NCI-H1436 (cell line): ENCODE results near the gene IP6K2.
"Not testable (repeated sequence)": the region's sequence is repeated elsewhere in the genome, so short reads cannot be mapped to it uniquely, and the experiment has no call there.

Experiments used
- DNase-seq: peaks from one replicate; lab custom pipeline; 2025; lab: John Stamatoyannopoulos, UW

IP6K2 gene

DNA sequence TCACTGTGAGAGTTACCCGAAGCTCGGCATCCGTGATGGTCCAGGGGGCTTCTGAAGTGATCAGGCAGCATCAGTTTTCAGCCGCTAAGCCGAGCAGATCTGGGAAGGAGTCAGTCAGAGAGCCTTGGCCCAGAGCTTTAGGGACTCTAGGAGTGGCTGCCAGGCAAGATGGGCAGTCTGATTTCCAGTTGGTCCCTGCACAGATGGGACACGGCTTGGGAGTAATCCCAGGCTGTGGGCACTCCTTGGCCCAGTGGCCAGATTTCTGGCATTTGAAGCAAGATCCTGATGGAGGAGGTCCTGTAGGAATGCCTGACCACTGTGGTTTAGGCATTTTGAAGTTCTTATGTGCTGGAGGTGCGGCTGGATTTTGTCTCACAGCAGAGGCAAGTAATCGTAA, 10.5 kb upstream of the IP6K2 start:
- DNase-seq = no peak

DNA sequence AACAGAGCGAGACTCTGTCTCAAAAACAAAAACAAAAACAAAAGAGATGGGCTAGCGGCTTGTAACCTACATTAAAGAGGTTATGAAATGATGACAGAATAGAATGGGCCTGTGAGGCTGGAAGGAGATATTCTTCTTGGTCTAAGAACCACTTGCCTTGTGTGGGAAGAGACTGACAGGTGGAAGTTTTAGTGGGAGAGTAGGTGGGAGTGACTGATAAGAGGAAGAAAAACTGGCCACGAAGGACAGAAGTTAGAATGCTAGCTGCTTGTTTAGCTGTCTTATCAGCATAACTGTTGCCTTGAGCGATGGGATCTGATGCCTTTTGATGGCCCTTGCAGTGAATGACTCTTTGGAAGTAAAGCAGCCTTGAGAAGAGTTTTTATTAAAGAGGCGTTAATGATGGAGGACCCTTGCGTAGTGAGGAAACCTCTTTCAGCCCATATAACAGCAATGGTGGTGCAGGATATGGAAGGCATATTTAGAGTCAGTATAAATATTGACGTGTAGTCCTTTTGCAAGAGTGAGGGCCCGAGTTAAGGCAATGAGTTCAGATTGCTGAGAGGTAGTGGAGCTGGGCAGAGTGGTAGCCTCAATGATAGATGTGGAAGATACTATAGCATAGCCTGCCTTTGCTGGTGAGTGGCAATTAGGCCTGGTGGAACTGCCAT, 8.3 kb upstream of the IP6K2 start:
- DNase-seq = not testable (repeated sequence)

DNA sequence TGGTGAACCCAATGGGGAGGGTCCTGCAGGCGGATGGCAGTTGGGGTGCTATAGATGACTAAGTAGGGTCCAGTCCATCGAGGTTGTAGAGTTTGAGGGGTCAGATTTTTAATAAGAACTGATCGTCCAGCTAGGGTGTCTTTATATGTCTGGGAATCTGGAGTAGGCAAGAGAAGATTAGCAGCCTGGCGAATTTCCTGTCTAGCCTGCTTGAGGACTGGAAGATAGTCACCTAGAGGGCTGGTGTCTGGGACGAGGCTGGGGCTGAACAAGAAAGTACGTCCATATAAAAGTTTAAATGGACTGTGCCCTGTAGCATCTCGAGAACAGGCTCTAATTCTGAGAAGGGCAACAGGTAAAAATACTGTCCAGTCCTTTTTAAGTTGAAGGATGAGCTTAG, 6.7 kb upstream of the IP6K2 start:
- DNase-seq = no peak

DNA sequence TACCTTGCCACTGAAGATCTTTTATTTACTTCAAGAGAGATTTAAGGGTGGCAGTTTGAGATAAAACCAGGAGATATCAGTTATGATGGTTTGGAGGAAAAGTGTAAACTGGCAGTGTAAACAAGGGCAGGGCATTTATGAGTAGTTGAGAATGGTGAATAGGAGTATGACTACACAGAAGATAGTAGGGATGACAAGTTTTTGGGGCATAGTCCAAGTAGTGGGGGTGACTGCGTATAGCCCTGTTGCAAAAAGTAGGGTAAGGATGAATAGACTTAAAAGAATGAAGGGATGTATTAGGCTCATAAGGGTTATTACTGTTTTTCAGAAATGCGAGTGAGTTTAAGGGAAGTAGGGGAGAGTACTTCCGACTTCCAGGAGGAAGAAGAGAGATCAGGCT, 6.3 kb upstream of the IP6K2 start:
- not testable (repeated sequence) for DNase-seq

DNA sequence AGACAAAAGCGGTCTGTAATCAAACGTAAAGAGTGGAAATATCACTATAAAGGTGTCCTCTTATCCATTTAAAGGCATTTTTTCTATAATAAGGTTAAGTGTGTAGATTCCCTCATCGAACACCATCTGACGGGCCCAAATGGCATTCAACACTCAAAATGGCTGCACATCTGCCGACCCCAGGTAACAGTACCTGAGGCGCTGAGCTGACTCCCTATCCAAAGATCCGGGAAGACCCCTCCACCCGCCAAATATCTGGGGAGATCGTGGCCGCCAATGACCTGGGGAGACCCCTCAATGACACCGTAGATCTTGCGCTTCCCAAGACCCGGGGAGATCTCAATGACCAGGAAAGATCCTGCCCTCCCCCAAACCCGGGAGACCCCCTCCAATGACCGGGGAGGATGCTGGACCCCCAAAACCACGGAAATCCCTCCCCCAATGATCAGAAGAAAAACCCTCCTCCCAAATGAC, 476 bp downstream of the IP6K2 start:
- DNase-seq = no peak

DNA sequence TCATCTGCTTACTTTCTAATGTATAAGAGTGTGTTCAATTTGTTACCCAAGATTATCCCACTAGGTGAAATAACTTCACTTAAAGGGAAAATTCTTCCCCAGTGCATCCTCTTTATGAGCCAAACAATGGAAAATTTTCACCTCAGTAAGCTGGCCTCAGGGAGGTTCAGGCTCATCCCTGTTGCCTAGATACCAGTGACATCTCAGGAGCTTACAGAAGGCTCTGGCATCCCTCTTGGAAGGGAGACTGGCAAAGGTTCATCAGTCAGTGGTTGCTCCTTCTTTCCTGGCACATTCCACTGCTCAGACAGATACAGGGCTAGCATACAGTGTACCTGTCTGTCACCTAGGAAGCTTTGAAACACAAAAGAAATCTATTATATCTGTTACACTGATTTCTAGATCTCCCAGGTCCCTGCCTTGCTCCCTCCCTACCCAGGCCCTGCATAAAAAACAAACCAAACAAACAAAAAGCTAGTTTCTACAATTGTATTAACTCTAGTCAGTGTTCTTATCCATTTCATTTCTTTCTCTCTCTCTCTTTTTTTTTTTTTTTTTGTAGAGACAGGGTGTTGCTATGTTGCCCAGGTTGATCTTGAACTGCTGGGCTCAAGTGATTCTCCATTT, 1.7 kb downstream of the IP6K2 start:
- no peak for DNase-seq

DNA sequence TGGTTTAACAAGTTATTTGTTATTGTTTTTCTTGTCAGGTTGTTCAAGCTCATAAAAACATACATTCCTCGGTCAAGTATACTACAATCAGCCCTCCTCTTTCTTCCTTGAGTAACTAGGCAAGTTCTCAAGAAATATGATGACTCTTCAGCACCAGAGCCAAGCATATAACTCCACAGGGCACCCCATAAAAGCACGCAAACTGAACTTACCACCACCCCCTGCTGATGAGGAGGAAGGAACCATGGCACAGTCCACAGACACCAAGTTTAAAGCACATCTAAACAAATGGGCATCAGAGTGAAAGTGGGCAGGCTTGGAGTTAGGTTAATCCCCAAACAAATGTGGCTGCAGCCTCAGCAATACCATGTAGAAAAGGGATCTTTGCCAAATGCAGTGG, 5.3 kb downstream of the IP6K2 start:
- DNase-seq = no peak

DNA sequence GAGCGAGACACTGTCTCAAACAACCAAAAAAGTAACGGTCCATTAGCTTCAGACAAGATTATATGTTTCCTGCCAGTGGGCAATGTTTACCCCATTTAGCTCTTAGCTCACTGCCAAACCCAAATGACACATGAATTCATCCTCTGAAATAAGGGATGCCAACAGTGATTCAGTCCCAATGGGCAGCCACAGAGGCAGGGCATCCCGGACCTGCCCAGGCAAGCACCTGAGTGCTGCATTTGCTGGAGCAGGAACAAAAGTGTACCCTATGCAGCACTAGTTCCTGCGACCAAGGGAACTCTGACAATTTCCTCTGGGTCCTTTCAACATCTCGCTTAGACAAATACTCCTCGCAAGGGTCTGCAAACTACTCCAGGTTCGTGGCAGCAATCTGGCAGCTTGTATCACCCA, 8.0 kb downstream of the IP6K2 start:
- DNase-seq = no peak

DNA sequence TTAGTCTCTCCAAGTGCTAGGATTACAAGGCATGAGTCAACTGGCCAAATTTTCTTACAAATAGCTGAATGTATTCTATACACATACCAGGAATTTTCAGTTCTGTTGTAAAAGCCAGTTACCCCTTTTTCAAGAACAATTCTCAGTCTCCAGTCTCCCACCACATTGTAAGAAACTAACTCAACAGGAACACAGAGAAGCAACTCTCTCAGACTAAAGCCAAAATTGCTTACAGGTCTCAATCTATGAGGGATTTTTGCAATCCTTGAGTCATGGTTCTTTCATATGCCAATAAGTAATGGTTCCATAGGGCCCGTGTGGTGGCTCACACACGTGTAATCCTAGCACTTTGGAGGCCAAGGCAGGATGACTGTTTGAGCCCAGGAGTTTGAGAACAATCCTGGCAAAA, 8.5 kb downstream of the IP6K2 start:
- DNase-seq = no peak

DNA sequence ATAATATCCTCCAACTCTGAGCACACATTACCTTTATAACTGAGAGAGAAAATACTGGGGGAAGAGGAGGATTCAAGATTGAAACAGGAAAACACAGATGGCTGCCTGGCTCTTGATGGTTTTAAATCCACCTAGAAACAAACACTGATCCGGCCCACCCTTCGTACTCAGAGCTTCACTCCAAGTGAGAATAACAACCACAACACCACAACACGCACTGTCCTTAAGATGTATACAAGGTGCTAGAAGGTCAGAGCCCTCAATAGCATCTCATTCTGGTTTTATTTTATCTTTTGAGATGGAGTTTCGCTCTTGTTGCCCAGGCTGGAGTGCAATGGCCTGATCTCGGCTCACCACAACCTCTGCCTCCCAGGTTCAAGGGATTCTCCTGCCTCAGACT, 9.9 kb downstream of the IP6K2 start:
- no peak for DNase-seq

DNA sequence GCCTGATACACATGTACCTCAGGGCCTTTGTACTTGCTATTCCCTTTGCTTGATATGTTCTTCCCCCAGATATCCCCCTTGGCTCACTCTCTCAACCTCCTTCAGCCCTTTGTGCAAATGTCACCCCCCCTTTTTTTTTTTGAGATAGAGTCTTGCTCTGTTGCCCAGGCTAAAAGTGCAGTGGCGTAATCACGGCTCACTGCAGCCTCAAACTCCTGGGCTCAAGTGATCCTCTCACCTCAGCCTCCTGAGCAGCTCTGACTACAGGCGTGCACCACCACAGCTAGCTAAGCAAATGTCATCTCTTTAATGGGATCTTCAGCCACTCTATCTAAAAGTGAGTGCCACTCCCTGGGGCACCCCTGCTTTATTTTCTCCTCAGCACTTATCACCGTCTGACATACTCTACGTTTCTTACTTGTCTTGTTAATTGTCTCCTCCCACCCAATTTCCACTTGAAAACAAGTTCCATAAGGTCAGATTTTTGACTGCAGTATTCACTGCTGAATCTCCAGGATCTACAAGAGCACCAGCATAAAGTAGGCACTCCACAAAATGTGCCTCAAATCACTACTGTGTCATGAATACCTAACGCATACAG, 14.6 kb downstream of the IP6K2 start:
- DNase-seq = no peak

DNA sequence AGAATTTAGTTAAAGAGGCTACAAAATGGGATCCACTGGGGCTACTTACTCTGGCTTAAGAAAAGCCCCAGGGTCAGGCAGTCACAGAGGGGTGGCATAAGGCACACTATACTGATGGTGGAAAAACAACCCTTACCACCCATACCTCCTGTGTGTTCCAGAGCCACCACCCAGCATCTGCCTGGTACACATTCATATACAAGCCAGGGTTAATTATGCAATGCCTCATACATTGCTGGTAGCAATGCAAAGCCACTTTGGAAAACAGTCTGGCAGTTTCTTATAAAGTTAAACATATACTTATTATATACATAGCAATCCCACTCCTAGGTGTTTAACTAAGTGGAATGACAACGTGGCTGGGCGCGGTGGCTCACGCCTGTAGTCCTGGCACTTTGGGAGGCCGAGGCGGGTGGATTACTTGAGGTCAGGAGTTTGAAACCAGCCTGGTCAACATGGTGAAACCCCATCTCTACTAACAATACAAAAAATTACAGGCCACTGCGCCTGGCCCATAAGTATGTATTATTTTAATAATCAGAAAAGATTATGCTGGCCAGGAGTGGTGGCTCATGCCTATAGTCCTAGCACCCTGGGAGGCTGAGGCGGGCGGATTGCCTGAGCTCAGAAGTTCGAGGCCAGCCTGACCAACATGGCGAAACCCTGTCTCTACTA, 16.2 kb downstream of the IP6K2 start:
- DNase-seq = no peak

DNA sequence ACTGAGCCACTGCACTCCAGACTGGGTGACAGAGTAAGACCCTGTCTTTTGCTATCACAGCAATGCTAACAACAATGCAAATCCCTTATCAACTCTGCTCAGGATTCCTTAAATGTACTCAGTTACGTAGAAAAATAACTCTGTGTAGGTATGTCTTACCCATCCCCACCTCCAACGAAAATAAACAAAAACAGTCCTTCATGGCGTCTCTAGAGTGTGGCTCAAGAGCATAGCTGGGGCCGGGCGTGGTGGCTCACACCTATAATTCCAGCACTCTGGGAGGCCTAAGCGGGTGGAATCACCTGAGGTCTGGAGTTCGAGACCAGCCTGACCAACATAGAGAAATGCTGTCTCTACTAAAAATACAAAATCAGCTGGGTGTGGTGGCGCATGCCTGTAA, 18.1 kb downstream of the IP6K2 start:
- DNase-seq = no peak

DNA sequence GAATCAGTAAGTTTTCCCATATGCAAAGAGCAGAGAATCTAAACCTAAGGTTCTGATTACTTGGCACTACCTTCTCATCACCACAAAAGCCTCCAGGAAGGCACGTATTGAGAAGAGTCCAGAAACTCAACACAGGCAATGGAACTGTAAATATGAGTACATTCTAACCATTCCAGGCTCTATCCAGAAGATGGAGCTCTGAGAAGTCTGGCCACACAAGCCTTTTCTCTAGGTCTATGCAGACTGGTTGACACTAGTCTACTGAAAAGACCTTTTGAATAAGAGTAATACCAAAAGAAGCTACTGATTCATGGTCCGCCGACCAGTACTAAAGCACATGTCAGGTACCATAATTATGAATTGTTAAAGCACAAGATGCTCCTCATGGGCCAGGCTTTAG, 19.1 kb downstream of the IP6K2 start:
- no peak for DNase-seq

DNA sequence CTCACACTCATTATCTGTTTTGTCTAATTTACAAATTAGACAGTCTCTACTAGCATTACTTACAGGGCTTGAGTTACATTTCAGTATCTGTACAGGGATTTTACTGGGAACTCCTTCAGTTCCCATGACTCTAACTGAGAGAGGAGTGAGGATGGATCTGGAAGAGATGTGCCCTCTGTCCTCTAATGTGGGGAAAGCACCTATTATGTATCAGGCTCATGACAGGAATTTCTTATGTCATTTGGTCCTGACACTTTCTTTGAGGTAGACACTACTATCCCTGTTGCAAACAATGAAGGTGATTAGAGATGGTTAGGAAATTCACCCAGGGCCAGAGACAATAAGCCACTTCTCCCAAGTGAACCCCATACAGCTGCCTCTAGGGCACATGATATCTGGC, 20.4 kb downstream of the IP6K2 start:
- DNase-seq = no peak

DNA sequence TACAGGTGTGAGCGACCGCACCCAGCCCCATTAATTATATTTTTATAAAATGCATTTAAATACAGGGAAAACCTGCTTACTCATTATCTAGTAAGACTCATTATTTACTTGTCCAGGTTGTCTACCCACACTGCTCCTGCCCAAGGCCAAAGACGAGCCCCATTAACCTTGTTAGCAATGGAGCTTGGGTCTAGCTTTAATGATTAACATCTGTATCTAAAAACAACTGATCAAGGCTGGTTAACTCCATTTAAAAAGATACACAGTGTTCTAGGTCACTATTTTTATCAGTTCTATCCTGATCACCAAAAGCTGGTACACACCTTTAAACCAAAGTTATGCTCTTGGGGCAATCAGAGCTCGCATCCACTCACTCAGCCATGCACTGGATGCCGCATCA, 20.9 kb downstream of the IP6K2 start:
- DNase-seq = no peak

DNA sequence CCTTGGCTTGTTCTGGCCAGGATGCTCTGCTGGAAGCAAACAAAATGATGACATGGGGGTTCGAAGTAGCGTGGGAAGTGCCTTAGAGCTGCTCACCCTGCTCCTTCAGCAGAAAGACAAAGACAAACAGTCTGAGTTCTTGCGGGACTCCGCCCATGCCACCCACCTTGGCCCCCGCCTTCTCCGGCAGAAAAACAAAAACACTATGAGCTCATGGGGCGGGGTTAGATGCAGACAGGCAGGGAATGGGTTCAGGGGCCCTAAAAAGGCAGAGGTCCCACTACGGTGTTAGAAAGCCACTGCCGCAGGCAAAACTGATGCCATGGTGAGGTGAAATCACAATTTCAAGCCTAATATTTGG, 21.6 kb downstream of the IP6K2 start:
- DNase-seq = no peak

DNA sequence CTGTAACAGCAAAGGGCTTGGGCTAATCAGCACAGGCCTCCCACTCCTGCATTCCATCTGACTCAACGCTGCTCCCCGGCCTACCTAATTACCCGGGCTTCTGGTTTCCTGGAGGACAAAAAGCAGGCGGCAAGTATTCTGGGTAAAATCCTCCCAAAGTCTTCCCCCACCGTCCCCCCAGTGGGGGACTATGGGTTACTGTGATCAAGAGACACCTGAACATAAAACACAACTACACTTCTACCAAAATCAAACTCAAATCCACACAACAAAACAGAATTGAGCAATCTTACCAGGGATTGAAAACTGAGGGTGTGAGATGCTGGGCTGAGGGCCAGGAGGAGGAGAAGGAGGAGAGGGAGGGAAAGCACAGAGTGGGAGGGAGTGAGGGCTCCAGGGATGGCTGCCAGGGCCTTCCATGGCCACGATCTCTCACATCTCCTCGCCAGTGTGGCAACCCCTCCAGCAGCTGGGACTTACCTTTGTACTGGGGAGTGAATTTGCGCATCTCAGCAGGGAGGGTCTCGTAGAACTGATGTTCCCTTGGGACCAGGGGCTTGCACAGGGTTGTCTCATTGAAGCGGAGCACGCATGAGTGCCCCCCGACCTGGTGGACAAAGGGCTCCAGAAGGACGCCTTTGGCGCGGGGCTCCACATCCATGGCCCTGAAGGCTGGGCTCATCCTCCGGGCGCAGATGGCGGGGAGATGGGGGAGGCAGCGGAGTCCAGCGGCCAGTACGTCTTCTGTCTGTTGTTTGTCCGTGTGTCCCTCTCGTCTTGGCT, 22.2 kb downstream of the IP6K2 start:
- no peak for DNase-seq

DNA sequence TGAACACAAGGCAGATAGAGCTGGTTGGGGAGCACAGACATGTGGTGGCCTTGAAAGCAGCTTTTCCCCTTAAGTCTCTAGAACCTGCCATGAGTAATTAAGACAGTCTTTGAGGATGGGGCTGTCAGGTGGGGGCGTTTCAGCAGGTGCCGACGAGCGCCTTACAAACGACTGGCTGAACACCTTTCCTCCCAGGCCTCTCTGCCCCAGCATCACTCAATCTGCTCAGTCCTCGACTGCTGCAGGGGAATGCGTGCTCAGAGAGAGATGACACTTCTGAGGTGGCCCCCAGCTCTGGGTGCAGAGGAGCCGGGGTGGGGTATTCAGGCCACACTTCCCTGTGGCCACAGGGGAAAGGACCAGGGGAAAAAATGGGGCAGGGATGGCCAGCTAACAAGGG, 23.2 kb downstream of the IP6K2 start:
- DNase-seq = no peak

DNA sequence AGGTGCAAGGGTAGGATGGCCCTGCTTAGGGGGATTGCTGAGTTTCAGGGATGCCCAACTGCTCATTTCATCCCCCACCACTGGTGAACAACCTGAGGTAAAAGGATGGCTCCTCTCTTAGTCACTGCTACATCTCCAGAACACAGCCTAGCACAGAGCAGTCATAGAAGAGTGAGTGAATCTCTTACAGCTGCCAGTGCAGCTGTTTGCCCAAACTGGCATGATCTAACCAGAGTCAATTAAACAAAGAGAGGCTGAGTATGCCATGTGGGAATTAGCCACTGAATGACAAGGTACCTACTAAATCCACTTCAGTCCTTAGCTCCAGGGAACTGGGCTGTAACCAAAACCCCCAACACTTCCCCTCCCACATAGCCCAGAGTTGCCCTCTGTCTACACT, 24.5 kb downstream of the IP6K2 start:
- no peak for DNase-seq

DNA sequence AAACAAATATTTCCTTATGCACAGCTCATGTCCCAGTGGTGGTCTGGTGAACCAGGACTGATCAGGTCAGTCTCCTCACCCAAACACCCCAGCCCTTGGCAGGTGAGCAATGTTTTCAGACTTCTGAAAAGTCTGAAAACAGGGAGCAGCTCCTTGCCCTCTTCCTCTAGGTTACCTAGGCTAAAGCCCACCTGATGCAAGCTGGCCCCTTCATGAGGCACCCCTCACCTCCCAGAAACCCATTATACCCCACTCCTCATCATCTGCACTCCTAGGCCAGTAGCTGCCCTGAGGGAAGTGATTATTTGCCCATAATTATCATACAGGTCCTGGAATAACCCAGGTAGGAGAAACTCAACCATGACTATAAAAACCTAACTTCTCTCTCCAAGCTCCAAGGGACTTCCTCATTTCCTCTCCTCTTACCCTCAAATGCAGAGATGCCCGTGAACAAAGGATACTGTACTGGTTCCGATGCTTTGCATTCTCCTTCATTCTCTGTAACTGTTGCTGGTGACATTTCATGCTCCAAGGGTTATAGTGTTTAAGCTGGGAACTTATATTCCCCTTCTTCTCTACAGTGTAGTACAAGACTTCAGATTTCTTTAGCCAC, 26.1 kb downstream of the IP6K2 start:
- no peak for DNase-seq

DNA sequence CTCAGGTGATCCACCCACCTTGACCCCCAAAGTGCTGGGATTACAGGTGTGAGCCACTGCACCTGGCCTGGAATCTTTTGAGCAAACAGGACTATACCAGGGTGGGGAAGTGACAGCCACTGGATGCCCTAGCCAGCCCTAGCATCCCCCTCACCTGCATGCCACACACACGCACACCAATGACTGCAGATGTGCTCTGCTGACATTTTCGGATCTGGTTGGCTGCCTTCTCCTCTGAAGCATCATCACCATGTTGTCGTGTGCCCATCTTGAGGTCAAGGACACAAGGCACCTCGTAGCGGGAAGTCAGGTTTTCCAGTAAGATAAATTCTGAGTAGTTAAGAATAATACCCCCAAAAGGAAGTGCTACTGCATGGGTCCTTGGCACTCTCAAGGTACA, 27.6 kb downstream of the IP6K2 start:
- no peak for DNase-seq
